Naive thymus-derived CD4-positive, alpha-beta T cell (primary cell): ENCODE data around the gene ZMAT3. TPM values are rescaled to one million over a fixed set of nuclear protein-coding genes. Genes with fewer than 3 reads are reported as not detected.

ENCODE experiments used
- ATAC-seq: fragments of 150-1000 bp; cut with Tn5 transposase; 2 replicates; pipeline ENCODE4 v1.10.0; 2021; ENCODE audit warnings: mild to moderate bottlenecking, moderate library complexity
- CTCF ChIA-PET: fragments of 350-600 bp; sonication (Branson Sonifier 250); formaldehyde crosslinking; loops from one replicate; lab custom pipeline; 2021; ENCODE audit warnings: antibody characterized with exemption; lab: Charles Lee
- POLR2A ChIA-PET: fragments of 350-600 bp; sonication (Branson Sonifier 250); formaldehyde crosslinking; loops from one replicate; lab custom pipeline; 2021; ENCODE audit warnings: antibody characterized with exemption, inconsistent platforms; lab: Charles Lee
- DNase-seq, 9 donors: peaks; one replicate each; pipeline versions ENCODE4 v3.0.0 to v3.0.0-alpha.2; 2020 to 2022; ENCODE audit warnings: mixed read lengths in 1 of 9
- H3K27ac ChIP-seq: one replicate; pipeline ENCODE4 v1.7.0; 2013; ENCODE audit warnings: mild to moderate bottlenecking, low read depth, low read length, moderate library complexity
- H3K27me3 ChIP-seq, 2 donors: one replicate each; pipeline ENCODE4 v1.7.0; 2013; ENCODE audit warnings: low read length in 2 of 2, mild to moderate bottlenecking in 2 of 2, moderate library complexity in 2 of 2; ENCODE audit not compliant: control insufficient read depth in 2 of 2, insufficient read depth in 2 of 2
- H3K36me3 ChIP-seq, 3 experiments: 1 replicate in 2 of 3; 2 replicates in 1 of 3; pipeline ENCODE4 v1.7.0; 2013; ENCODE audit warnings: low read length in 3 of 3, mild to moderate bottlenecking in 3 of 3, moderate library complexity in 1 of 3; ENCODE audit not compliant: insufficient read depth in 3 of 3, control insufficient read depth in 2 of 3
- H3K4me1 ChIP-seq, 2 donors: one replicate each; pipeline ENCODE4 v1.7.0; 2013; ENCODE audit warnings: low read length in 2 of 2, mild to moderate bottlenecking in 2 of 2, moderate library complexity in 1 of 2; ENCODE audit not compliant: control insufficient read depth in 2 of 2, insufficient read depth in 2 of 2
- H3K4me3 ChIP-seq: 2 replicates; pipeline ENCODE4 v1.7.0; 2013; ENCODE audit warnings: mild to moderate bottlenecking, low read length
- H3K9me3 ChIP-seq, 3 experiments: 1 replicate in 2 of 3; 2 replicates in 1 of 3; pipeline ENCODE4 v1.7.0; 2013; ENCODE audit warnings: low read length in 3 of 3; ENCODE audit not compliant: control insufficient read depth in 2 of 3
- H3K27ac Mint-ChIP-seq, 9 donors: one replicate each; pipeline ENCODE4 v1.8.0; 2020 to 2022; ENCODE audit warnings: mixed read lengths in 9 of 9, mild to moderate bottlenecking in 8 of 9, moderate library complexity in 5 of 9, inconsistent platforms in 2 of 9
- H3K27me3 Mint-ChIP-seq, 5 donors: one replicate each; pipeline ENCODE4 v1.8.0; 2021 to 2022; ENCODE audit warnings: mixed read lengths in 5 of 5, mild to moderate bottlenecking in 1 of 5
- H3K36me3 Mint-ChIP-seq, 5 donors: one replicate each; pipeline ENCODE4 v1.8.0; 2020 to 2022; ENCODE audit warnings: mixed read lengths in 5 of 5, mild to moderate bottlenecking in 3 of 5, inconsistent platforms in 1 of 5
- H3K4me1 Mint-ChIP-seq, 7 donors: one replicate each; pipeline ENCODE4 v1.8.0; 2020 to 2022; ENCODE audit warnings: mixed read lengths in 7 of 7, mild to moderate bottlenecking in 3 of 7, inconsistent platforms in 1 of 7
- H3K4me3 Mint-ChIP-seq, 10 donors: one replicate each; pipeline ENCODE4 v1.8.0; 2020 to 2022; ENCODE audit warnings: mild to moderate bottlenecking in 10 of 10, mixed read lengths in 10 of 10, moderate library complexity in 6 of 10, inconsistent platforms in 2 of 10
- H3K9me3 Mint-ChIP-seq, 11 donors: one replicate each; pipeline ENCODE4 v1.8.0; 2020 to 2022; ENCODE audit warnings: mixed read lengths in 11 of 11, mild to moderate bottlenecking in 4 of 11, inconsistent platforms in 1 of 11, moderate library complexity in 1 of 11
- intact Hi-C, 2 donors: fragments of 100-400 bp; cut with micrococcal nuclease; formaldehyde crosslinking; loops; one replicate each; pipeline ENCODE4 v1.15.1; 2023
- polyA plus RNA-seq, 2 donors: library from polyadenylated mRNA; unstranded; fragments of 300-500 nt; fragmentation: Illumina TruSeq; gene quantifications; one replicate each; pipeline ENCODE4 v1.2.3, GENCODE V29; 2021
- total RNA-seq, 6 experiments: library from RNA in 5 of 6; stranded (reverse) in 5 of 6; gene quantifications; 1 replicate in 5 of 6; 2 replicates in 1 of 6; pipeline ENCODE4 v1.2.3 and lab custom pipeline; 2021 to 2026

ZMAT3 gene
- total and polyA plus RNA-seq, 7 experiments from 2014 or later = 16.7 to 26.0 (median 21.7) TPM

DNA sequence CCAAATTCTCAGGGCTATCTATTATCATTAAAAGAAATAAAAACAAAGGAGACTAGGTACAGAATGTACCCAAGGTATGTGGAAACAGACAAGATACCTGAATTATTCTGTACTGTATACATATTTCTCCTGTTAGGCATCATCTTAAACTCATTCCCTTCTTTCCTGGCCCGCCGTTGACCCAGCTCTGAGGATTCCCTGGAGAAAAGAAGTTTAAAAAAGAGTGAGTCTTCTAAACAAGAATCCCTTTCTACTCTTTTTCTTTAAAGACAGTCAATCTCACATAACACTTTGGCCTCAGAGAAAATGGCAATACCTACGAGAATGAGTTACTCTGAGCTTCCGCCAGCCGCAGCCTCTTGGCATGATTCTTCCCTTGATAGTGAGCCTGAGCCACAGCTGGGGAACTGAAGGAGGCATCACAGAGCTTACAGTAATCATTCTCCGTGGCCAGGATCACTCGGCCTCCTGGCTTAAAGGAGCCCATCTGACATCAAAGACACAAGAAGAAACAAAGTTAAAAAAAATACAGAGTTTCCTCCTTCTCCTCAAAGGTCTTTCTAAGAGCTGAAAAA lies 44.2 kb downstream of the ZMAT3 start:
- peak overlapping the region; percentile 58 for H3K27ac ChIP-seq
- peak overlapping the region; percentile 76 to 97 (median 94) for H3K27ac Mint-ChIP-seq
- peaks cover 0 to 26% of the 10 kb centered on the region in 2 donors for H3K4me1 ChIP-seq
- intact Hi-C loops = loop anchor here in 1 of 2 donors (1.0 kb wide), 1 partner anchor 10 kb away; no protein-coding TSS in a partner anchor
- H3K4me1 Mint-ChIP-seq = peaks cover 4 to 61% (median 42%) of the 10 kb centered on the region in 7 donors
- H3K4me3 ChIP-seq = no peak overlapping the region
- ATAC-seq (peak; percentile 72), DNase-seq (peak in 7 of 9 donors; percentile 20 to 47 (median 31))
- H3K9me3 ChIP-seq = no peaks in the 10 kb centered on the region
- H3K27me3 Mint-ChIP-seq = no peaks in the 10 kb centered on the region
- H3K36me3 ChIP-seq = no peaks in the 10 kb centered on the region
- peaks cover 0 to 2% (median 0%) of the 10 kb centered on the region in 11 donors for H3K9me3 Mint-ChIP-seq
- H3K27me3 ChIP-seq = no peaks in the 10 kb centered on the region
- H3K4me3 Mint-ChIP-seq = peak overlapping the region; percentile 47 to 86 (median 72)
- POLR2A ChIA-PET = interaction anchor here (0.6 to 3.7 kb wide), 11 partner anchors 11 to 296 kb away, joined by 3 to 53 read pairs (median 5); partner anchors contain the start of genes PIK3CA, ZMAT3 and ZNF639
- peaks cover 0 to 9% (median 2%) of the 10 kb centered on the region in 5 donors for H3K36me3 Mint-ChIP-seq
- CTCF ChIA-PET = interaction anchor here (1.0 to 3.8 kb wide), 9 partner anchors 9 to 290 kb away, joined by 3 to 16 read pairs (median 4); partner anchors contain the start of gene ZMAT3

DNA sequence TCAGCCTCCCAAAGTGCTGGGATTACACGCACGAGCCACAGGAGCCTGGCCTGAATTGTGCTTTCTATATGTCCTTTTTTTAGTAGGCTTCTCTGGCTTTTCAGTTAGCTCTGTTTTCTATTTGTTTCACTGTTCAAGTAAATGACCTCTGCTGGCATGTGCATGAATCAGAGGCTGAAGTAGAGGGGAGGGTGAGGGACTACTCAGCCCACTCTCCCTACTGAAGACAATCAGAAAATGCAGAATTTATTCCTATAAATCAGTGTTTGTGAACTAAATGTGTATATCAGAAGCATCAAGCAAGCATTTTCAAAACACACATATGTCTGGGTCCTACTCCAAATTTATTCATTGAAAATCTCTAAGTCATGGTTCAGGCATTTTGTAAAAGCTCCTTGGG lies 45.0 kb downstream of the ZMAT3 start:
- Mint-ChIP-seq H3K4me3 (peak overlapping the region in 5 of 10 donors; percentile 16 to 78 (median 35)), H3K27ac (peak overlapping the region in 8 of 9 donors; percentile 75 to 96 (median 92)), H3K9me3 (no peaks in the 10 kb centered on the region), H3K4me1 (peaks cover 4 to 64% (median 44%) of the 10 kb centered on the region in 7 donors), H3K27me3 (no peaks in the 10 kb centered on the region), H3K36me3 (peaks cover 0 to 9% (median 2%) of the 10 kb centered on the region in 5 donors)
- intact Hi-C loops = loop anchor here (1.0 kb wide), 2 partner anchors 9 to 11 kb away; no protein-coding TSS in a partner anchor
- ATAC-seq (no peak), DNase-seq (no peak)
- no peak overlapping the region for H3K4me3 ChIP-seq
- peak overlapping the region; percentile 58 for H3K27ac ChIP-seq
- ChIA-PET CTCF (interaction anchor here (0.5 to 3.8 kb wide), 6 partner anchors 11 to 1975 kb away, joined by 3 to 16 read pairs (median 4); no protein-coding TSS in a partner anchor), POLR2A (interaction anchor here (0.6 to 3.7 kb wide), 7 partner anchors 11 to 234 kb away, joined by 3 to 53 read pairs (median 5); partner anchors contain the start of genes PIK3CA and ZMAT3)
- H3K4me1 ChIP-seq = peaks cover 0 to 29% of the 10 kb centered on the region in 2 donors
- no peaks in the 10 kb centered on the region for H3K9me3 ChIP-seq
- no peaks in the 10 kb centered on the region for H3K36me3 ChIP-seq
- no peaks in the 10 kb centered on the region for H3K27me3 ChIP-seq

DNA sequence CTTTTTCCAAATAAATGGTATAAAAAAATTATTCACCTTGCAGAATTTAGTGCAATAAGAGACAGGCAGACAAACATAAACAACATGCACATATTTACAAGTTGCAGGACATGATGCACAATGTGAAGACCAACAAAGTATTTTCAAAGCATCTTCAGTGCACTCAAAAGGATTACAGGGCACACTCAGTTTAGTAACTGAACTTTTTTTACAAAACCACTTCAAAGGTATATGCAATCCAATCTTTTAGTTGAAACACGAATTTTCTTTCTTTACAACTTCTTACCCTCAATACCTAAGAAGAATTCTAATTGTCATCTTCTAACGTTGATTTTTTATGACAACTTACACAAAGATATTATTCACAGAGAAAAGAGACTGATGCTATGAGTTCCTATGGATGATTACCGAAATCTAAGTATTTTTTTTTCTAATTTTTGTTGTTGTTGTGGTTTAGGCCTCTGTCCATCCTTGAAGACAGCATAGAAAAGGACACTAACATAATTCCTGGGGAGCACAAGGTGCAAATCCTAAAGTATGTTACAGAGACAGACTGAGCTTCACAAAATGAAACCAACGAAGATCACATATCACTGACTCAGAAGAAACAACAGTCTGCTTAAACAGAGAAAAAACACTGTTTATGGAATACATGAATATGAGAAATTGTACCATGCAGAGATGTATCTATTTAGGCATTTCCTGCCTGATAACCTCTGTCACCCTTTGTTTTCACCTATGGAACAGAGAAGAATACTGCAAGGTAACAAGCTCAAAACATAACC lies 50.3 kb downstream of the ZMAT3 start:
- no peaks in the 10 kb centered on the region for H3K27me3 ChIP-seq
- H3K4me3 Mint-ChIP-seq = peak overlapping the region; percentile 17 to 79 (median 74)
- H3K27ac ChIP-seq = peak overlapping the region; percentile 7
- ChIA-PET POLR2A (interaction anchor here (0.9 to 4.1 kb wide), 3 partner anchors 16 to 128 kb away, joined by 3 to 22 read pairs (median 21); partner anchors contain the start of gene PIK3CA), CTCF (interaction anchor here (0.7 to 2.4 kb wide), 4 partner anchors 51 to 300 kb away, joined by 3 to 9 read pairs (median 5); partner anchors contain the start of gene ZMAT3)
- intact Hi-C loops = loop anchor here (2.0 kb wide), 1 partner anchor 15 kb away; no protein-coding TSS in a partner anchor
- H3K27ac Mint-ChIP-seq = peak overlapping the region; percentile 60 to 85 (median 76)
- no peak overlapping the region for H3K4me3 ChIP-seq
- peaks cover 12 to 61% (median 48%) of the 10 kb centered on the region in 7 donors for H3K4me1 Mint-ChIP-seq
- ATAC-seq (no peak), DNase-seq (peak in 2 of 9 donors; percentile 24 to 38)
- peaks cover 0 to 25% of the 10 kb centered on the region in 2 donors for H3K4me1 ChIP-seq
- no peaks in the 10 kb centered on the region for H3K36me3 ChIP-seq
- H3K9me3 Mint-ChIP-seq = no peaks in the 10 kb centered on the region
- H3K9me3 ChIP-seq = no peaks in the 10 kb centered on the region
- H3K36me3 Mint-ChIP-seq = peaks cover 0 to 4% (median 0%) of the 10 kb centered on the region in 5 donors
- H3K27me3 Mint-ChIP-seq = no peaks in the 10 kb centered on the region

GRCh38 chr3:179020112-179020511 lies 51.5 kb downstream of the ZMAT3 start:
- ChIA-PET POLR2A (interaction anchor here (0.5 to 4.1 kb wide), 7 partner anchors 18 to 327 kb away, joined by 3 to 22 read pairs (median 5); partner anchors contain the start of gene PIK3CA), CTCF (interaction anchor here (0.7 to 2.4 kb wide), 7 partner anchors 9 to 301 kb away, joined by 3 to 9 read pairs (median 3); partner anchors contain the start of gene ZMAT3)
- Histone ChIP-seq H3K4me3 (no peak overlapping the region), H3K9me3 (no peaks in the 10 kb centered on the region), H3K27ac (no peak overlapping the region), H3K36me3 (no peaks in the 10 kb centered on the region), H3K4me1 (peaks cover 0 to 33% of the 10 kb centered on the region in 2 donors), H3K27me3 (no peaks in the 10 kb centered on the region)
- H3K4me1 Mint-ChIP-seq = peaks cover 20 to 69% (median 60%) of the 10 kb centered on the region in 7 donors
- H3K9me3 Mint-ChIP-seq = no peaks in the 10 kb centered on the region
- intact Hi-C loops = loop anchor here (2.0 kb wide), 1 partner anchor 17 kb away; no protein-coding TSS in a partner anchor
- peaks cover 0 to 4% (median 0%) of the 10 kb centered on the region in 5 donors for H3K36me3 Mint-ChIP-seq
- no peaks in the 10 kb centered on the region for H3K27me3 Mint-ChIP-seq
- DNase-seq (no peak), ATAC-seq (no peak)
- H3K27ac Mint-ChIP-seq = peak overlapping the region in 8 of 9 donors; percentile 22 to 85 (median 74)
- H3K4me3 Mint-ChIP-seq = peak overlapping the region in 8 of 10 donors; percentile 7 to 79 (median 70)

- POLR2A ChIA-PET = interaction anchor here (0.6 to 4.1 kb wide), 2 partner anchors 19 to 129 kb away, joined by 3 to 22 read pairs; no protein-coding TSS in a partner anchor
- H3K27ac ChIP-seq = no peak overlapping the region
These were observed 52.8 kb downstream of the ZMAT3 start for GRCh38 chr3:179018808-179019207.

More at GRCh38 chr3:179018808-179019207, 52.8 kb downstream of the ZMAT3 start:
- ATAC-seq (no peak), DNase-seq (no peak)
- intact Hi-C loops = loop anchor here in 1 of 2 donors (5.0 to 10.0 kb wide), 2 partner anchors 633 to 1586 kb away; partner anchors contain the start of genes TTC14 and USP13
- H3K4me1 Mint-ChIP-seq = peaks cover 20 to 57% (median 54%) of the 10 kb centered on the region in 7 donors
- H3K4me3 Mint-ChIP-seq = no peak overlapping the region
- H3K27me3 ChIP-seq = no peaks in the 10 kb centered on the region
- H3K9me3 ChIP-seq = no peaks in the 10 kb centered on the region
- CTCF ChIA-PET = interaction anchor here (0.7 to 2.4 kb wide), 4 partner anchors 9 to 302 kb away, joined by 3 to 9 read pairs (median 5); partner anchors contain the start of gene ZMAT3
- H3K36me3 Mint-ChIP-seq = peaks cover 0 to 4% (median 0%) of the 10 kb centered on the region in 5 donors
- H3K4me3 ChIP-seq = no peak overlapping the region
- H3K4me1 ChIP-seq = peaks cover 0 to 33% of the 10 kb centered on the region in 2 donors
- H3K36me3 ChIP-seq = no peaks in the 10 kb centered on the region
- H3K27ac Mint-ChIP-seq = peak overlapping the region in 3 of 9 donors; percentile 26 to 85 (median 66)
- H3K9me3 Mint-ChIP-seq = no peaks in the 10 kb centered on the region
- no peaks in the 10 kb centered on the region for H3K27me3 Mint-ChIP-seq
